Mammary epithelial cell (primary cell): ENCODE data around the gene LRCH3.
"Not testable (repeated sequence)": the region's sequence is repeated elsewhere in the genome, so short reads cannot be mapped to it uniquely, and the experiment has no call there.

Source experiments
- CTCF ChIP-seq, 2 donors: IDR thresholded peaks in 1 of 2; conservative IDR thresholded peaks in 1 of 2; 2 replicates each; pipeline ENCODE4 v1.5.1; 2011 to 2012; ENCODE audit warnings: inconsistent platforms in 2 of 2, low read length in 2 of 2, mild to moderate bottlenecking in 2 of 2, control low read depth in 1 of 2, low read depth in 1 of 2; ENCODE audit not compliant: insufficient read depth in 1 of 2; ENCODE audit errors: extremely low read depth in 1 of 2
- EZH2 ChIP-seq: IDR thresholded peaks from 2 replicates; pipeline ENCODE4 v1.6.1; 2012; ENCODE audit warnings: low read length, inconsistent platforms, borderline replicate concordance

GRCh38 chr3:197887430-197888053, 96.5 kb downstream of the LRCH3 start:
- not testable (repeated sequence) for TF ChIP-seq CTCF (conservative IDR thresholded peaks at IDR 0.05 in 1 of 2, IDR thresholded peaks at IDR 0.05 in 1 of 2; ENCODE audit: extremely low read depth in 1 of 2, insufficient read depth in 1 of 2, low read depth in 1 of 2, low read length in 2 of 2); EZH2
